Caki2 (cell line): ENCODE results near the gene RAB3GAP2. TPM values are rescaled to one million over a fixed set of nuclear protein-coding genes. Genes with fewer than 3 reads are reported as not detected.
A peak's percentile ranks its signal among the peaks of the same experiment; 100 is the strongest.
"Not testable (repeated sequence)": the region's sequence is repeated elsewhere in the genome, so short reads cannot be mapped to it uniquely, and the experiment has no call there.

Experiments
- DNase-seq: peaks from one replicate; pipeline ENCODE4 v3.0.0-alpha.2; 2015; ENCODE audit warnings: low read depth
- in situ Hi-C: cut with HindIII; loops from 2 replicates; pipeline ENCODE4 v1.10.0; 2016; ENCODE audit warnings: low sequenced_read_pairs, low pct_unique_long_range_greater_than_20kb, mixed read lengths
- total RNA-seq: library from RNA; depleted of rRNA; stranded (reverse); fragments of >200 nt; shearing (Covaris generic); gene quantifications from 2 replicates; pipeline ENCODE4 v1.2.3, GENCODE V29; 2014; ENCODE audit warnings: low replicate concordance

Gene RAB3GAP2
- total RNA-seq, 1 experiment from 2014 or later: 11.2 TPM

DNA sequence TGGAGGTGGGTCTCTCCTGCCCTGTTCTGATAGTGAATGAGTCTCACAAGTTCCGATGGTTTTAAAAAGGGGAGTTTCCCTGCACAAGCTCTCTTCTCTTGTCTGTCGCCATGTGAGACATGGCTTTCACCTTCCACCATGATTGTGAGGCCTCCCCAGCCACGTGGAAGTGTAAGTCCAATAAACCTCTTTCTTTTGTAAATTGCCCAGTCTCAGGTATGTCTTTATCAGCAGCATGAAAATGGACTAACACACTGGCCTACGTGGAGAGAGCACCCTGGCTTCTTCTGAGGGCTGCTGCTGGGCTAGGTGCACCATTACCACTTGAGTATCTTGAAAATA is 51.6 kb downstream of the RAB3GAP2 start:
- in situ Hi-C loops, DNase-seq: not testable (repeated sequence)

DNA sequence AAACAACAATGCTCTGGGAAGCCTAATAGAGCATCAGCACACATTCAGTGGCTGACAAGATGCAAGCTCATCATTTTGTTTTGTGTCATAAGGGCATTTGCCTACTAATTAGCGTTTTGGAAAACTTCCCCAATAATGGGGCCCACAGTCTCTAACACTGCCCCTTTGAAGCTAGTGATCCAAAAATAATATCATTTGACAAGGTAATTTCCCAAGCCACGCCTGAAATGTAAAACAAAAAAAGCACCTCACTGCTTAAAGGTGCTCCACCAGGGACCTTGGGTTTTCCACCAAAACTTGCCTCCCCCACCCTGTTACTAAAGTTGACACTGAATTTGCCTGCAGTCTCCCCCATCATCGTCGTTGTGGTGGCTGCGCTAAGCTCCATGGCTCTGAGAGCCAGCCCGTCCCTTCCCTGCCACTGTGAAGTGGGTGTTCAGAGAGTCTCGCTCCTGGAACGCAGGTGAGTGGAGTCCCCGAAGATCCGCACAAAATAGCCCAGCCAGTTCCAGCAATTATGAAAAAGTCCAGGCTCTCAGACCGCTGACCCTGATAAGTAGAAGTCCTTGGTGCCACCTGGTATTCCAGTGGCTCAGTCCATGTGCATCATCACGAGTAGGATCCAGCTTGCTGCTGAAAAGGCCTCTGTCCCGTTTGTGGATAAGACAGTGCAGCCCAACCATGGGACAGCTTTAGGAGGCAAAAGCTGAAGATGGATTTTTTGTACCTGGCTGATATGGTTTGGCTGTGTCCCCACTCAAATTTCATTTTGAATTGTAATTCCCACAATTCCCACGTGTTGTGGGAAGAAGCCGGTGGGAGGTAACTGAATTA is 52.2 kb downstream of the RAB3GAP2 start:
- in situ Hi-C loops: no loop called here
- DNase-seq: no peak

DNA sequence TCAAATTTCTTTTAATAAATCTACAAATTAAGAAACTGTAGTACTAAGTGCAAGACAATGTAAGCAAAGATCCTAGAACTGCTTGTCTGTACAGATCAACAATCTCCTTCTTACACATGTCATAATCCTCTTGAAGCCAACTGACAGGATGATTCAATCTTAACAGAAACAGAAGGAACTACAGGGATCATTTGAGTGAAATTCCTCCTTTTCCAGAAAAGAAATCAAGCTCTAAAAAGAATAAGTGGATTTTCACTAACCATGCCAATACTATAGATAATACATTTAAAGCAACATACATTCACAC is 53.2 kb downstream of the RAB3GAP2 start:
- in situ Hi-C loops: no loop called here
- DNase-seq: no peak

DNA sequence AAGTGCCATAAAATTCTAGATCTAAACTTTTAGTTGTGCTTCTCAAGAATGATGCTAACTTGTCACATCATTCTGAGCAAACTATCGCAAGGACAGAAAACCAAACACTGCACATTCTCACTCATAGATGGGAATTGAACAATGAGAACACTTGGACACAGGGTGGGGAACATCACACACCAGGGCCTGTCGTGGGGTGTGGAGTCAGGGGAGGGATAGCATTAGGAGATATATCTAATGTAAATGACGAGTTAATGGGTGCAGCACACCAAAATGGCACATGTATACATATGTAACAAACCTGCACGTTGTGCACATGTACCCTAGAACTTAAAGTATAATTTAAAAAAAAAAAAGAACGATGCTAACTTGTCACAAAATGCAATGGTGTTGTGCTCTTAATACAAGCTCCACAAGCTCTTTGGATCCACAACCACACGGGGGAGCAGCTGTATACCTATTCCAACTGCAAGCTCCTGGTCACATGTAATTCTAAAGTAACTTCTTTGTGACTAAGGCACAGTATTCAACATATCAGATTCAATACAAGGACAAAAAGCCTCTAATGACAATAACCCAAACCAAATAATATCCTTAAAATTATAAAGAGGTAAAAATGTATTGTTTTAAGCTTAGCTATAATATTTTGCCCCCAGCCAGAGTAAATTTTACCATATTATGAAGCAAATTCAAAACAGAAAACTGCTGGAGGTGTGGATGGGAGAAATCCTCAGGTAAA is 53.7 kb downstream of the RAB3GAP2 start:
- DNase-seq: peak; percentile 9
- in situ Hi-C loops: not testable (repeated sequence)

DNA sequence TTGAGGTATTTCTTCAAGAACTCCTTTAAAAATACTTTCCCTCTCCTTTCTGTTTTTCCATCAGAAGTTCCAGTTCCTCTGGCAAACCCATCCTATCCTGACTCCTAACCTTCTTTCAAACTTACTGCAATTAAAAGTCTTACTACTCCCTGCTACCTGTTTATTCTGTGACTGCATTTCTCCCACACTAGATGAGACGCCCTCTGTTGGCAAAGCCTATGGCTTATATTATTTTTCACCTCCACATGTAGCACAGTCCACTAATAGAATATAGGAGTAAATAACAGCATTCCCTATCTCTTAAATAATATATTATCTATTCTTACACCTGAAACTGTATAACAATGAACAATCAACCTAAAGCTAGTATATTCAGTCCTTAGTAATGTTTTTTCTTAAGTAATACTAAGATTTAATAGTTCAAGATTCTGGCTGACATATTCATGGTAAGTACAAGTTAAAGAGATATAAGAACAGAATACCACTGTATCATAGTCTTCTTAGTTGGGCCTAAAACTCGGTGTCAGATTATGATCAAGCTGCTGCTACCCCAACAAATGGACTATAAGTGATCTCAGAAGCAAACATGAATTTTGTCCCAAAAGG is 54.8 kb downstream of the RAB3GAP2 start:
- peak; percentile 7 for DNase-seq
- in situ Hi-C loops: no loop called here

DNA sequence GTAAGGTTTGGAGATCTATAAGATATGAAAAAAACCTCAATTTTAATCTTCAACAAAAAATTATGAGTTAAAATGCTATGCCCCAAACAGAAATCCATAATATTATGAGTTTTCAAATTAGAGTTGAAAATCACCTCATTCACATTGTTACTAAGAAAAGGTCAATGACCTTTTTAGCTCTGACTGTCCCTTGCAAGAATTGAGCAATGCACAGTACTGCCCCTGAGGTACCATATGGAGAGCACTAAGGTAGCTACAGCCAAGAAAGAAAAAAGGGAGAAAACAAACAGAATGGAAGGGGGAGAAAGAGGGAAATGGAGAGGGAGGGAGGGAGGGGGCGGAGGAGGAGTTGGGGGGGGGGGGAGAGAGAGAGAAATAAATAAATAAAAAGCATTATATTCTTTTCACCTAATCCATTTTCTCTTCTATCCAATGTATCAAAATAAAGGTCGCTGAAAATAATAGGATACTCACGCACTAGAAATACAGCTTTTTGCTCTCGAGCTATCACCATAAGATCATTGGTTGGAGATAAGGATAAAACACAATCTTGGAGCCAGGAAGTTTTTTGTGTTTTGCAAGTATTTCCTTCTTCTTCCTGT is 58.8 kb downstream of the RAB3GAP2 start:
- no peak for DNase-seq
- in situ Hi-C loops: no loop called here

DNA sequence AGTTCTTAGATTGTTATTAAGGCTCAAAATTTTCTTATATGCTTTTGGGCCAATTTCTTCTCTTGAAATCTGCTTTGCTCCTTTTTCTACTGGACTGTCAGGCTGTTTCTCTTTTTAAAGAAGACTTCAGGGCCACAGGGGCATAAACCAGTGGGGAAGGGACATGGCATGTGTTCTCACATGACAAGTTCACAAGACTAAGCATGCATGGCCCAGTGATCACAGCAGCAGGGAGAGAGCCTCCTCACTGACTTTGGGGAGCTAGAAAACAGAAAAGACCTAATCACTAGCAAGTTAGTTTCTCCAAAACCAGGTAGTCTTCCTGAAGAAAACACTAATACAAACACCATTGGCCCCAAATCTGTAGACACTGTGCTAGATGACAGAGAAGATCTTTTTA is 64.8 kb downstream of the RAB3GAP2 start:
- in situ Hi-C loops: no loop called here
- no peak for DNase-seq

DNA sequence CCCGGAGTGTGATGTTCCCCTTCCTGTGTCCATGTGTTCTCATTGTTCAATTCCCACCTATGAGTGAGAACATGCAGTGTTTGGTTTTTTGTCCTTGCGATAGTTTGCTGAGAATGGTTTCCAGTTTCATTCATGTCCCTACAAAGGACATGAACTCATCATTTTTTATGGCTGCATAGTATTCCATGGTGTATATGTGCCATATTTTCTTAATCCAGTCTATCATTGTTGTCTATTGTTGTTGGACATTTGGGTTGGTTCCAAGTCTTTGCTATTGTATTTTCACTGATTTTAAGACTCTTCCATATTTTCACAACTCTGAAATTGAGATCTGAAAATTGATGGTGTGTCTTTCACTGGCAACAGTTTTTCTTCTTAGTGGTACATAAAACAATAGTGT is 67.5 kb downstream of the RAB3GAP2 start:
- DNase-seq, in situ Hi-C loops: not testable (repeated sequence)

DNA sequence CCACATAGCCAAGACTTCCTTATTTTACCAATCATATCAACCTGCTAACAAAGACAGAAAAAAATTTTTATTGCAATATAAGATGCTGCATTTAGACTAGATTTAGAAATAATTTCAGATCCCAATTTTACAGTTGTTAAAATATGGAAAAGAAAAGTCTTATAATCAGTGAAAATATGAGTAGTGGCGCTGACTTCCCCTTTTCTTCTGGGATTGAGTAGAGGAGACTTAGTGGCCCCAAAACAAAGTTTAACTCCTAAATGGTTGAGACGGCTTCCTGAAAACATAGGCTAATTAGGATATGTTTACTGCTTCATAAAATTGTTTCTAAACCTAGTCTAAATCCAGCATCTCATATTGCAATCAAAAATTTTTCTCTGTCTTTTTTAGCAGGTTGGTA is 68.4 kb downstream of the RAB3GAP2 start:
- DNase-seq: no peak
- in situ Hi-C loops: no loop called here

DNA sequence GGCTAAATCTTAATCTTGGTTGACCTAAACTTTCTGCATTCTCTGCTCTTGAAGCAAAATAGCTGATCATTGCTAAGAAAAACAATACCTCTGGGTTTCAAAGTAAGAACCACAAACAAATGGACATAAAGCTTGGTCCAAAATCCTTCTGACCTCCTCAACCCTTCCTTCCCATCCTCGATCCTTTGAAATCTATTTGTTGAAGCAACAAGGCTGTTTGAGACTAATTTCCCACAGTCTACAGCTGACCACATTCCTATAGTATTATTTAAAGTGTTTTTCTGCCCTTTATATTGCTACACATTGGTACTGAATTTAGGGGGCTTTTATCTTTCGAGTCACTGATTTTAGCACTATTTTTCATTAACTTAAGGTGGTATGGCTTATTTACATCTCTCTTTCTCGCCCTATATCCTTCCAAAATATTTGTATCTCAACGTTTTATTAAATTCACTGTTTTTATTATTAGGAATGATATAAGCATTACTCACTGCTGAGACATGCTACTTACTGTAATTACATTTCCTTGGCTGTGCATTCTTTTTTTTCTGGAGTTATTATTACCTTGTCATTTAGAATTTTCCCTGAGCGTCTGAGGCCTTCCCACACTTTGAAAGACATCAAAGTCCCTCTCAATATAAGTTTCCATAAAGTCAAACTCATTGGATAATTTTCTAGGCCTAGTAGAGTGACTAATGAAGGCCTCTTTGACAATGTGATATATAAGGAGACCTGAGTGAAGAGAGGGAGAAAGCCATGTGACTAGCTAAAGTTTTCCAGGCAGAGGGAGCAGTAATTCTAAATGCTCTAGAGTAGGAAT is 73.9 kb downstream of the RAB3GAP2 start:
- in situ Hi-C loops: no loop called here
- no peak for DNase-seq

DNA sequence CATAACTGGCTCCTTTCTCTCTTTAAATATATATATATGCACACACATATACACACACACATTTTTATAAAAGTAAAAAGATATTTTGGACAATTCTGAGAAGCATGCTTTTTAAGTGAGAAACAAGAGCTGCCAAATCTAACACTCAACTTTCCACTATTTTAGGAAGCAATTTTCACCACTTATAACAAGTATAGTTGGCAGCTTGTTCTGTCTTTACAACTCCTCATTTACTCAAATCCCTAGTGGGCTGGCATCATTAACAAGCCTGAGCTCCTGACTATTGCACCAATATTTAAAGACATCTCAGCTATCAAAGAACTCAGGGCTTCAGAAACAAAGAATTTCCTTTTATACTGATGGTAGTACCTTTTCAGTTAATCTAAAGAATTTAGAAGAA is 76.6 kb downstream of the RAB3GAP2 start:
- in situ Hi-C loops: no loop called here
- DNase-seq: no peak

DNA sequence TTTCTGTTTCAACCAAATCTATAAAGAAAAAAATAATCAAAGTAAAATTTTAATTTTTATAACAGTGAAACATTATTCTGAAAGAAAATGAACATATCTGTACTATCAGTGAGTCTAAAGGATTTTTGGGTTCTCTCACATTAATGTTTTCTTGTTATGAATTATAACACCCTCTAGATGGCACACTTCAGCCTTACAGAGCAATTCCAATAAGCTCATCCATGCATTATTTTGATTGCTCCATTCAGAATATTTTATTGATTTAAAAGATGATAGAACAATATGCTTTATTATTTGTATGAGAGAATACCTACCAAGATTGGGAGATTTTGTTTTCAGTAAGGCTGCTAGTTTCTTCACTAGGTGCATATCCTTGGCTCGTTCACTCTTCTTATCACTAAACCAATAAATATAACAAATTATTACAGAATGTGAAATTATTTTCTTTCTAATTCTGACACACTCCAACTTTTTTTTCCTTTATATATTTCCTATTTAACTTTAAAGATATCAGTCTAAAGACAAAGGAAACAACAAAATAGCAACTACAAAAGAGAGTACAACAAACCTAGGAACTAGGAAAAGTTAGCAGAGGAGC is 82.4 kb downstream of the RAB3GAP2 start:
- DNase-seq: peak; percentile 11
- in situ Hi-C loops: no loop called here

DNA sequence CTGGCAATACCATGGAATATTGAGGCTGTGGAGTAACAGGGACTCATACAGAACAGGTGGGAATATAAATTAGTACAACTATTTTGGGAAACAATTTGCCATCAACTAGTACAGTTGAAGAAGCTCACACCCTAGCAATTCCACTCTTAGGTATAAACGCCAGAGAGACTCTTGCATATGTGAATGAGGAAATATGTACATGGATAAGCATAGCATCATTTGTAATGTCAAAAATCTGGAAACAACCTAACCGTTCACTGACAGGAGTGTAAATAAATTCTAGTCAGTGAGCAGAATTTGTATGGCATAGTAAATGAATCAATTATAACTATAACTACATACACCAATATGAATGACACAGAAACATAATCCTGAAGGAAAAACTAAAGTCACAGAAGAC is 83.7 kb downstream of the RAB3GAP2 start:
- in situ Hi-C loops: no loop called here
- no peak for DNase-seq

DNA sequence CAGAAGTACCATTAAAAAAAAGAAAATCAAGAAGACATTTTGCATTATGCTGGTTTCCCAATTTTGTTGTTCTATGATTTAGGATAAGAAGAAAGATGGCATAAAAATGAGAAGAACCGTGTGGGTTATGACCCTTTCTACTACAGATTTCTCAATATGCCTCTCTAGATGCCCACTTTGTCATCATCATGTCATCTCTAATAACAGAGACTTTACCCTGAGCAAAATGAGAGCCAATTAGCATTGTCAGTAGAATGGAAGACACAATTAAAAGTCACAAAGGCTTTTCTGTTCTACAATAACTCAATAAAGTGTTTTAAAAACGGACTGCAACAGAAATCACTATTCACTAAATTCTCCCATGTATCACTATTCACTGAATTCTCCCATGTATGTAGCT is 85.5 kb downstream of the RAB3GAP2 start:
- DNase-seq: no peak
- in situ Hi-C loops: no loop called here

DNA sequence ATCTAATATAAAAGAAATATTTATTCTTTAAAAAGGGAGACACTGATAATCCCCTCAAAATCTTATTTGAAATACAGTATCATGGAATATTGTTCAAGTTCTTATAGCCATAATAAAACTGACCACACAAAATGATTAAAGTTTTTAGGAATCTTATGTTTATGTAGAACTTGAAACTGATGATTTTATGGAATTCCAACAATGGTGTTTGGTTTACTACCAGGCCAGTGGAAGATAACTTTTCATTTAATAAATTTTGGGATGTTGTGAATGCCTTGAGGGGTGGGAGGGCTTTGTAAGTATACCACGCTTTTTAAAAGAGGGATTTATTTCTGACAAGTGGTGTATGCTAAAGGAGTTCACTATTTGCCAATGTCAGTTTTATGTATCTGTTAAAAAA is 87.7 kb downstream of the RAB3GAP2 start:
- in situ Hi-C loops: no loop called here
- DNase-seq: no peak

DNA sequence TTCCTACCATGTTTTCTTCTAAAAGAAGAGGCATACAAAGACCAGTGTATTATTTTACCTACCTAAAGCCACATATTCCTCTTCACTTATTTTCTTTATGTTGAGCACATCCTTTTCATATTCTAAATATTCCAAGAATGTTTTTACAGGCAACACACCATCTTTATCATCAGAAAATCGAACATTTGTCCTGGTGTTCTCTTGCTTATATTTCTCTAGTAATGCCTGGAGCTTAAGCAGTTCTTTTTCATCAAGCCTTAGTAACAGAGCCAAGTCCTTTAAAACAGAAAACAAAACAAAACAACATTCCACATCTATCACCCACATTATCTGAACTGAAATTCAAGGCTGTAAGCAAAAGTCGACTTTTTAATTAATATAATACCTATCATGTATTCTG is 89.6 kb downstream of the RAB3GAP2 start:
- in situ Hi-C loops: no loop called here
- no peak for DNase-seq

DNA sequence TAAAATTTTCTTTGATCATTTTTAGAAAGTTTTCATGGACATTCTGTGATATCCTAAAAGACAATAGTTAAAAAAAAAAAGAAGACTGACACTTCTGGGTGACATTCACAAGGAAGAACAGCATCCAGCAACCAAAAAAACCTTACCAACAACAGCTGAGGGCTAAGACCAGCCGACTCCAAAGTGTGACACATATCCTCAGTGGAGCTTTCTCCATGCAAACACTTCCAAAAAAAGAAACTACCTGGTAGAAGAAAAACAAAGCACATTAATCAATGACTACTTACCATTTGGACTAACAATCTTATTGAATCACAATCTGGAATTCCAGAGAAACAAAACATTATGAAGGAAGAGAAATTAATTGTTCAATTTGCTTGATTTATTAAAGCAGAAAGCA is 90.1 kb downstream of the RAB3GAP2 start:
- DNase-seq: no peak
- in situ Hi-C loops: no loop called here

DNA sequence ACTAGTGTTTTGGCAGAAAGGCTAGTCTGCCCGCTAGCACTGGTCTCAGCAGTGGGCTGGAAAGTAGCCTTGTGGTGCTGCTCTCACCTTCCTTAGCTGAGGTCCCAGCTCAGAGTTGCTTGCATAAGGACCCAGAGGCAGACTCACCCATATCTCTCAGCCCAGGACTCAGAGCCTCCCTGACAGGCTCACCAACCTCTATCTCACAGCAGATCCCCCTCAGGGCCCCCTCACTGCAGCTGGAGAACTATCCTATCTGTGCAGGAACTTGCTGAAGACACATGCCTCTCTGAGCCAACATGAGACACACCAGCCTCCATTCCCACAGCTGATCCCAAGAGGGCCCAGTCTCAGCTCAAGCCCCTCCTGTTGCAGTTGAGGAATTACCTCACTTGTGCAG is 95.7 kb downstream of the RAB3GAP2 start:
- in situ Hi-C loops: no loop called here
- DNase-seq: no peak
